GM18505 (cell line): ENCODE results near the gene GAS7.

Experiments
- ATAC-seq: cut with Tn5 transposase; IDR thresholded peaks from one replicate; pipeline ENCODE4 v1.9.1; 2021; ENCODE audit not compliant: unreplicated experiment
- POLR2A ChIP-seq: IDR thresholded peaks from 4 replicates; pipeline ENCODE4 v1.6.1; 2011; ENCODE audit warnings: borderline replicate concordance; ENCODE audit not compliant: insufficient read depth, insufficient read length; ENCODE audit errors: extremely low read depth

The GAS7 gene

DNA sequence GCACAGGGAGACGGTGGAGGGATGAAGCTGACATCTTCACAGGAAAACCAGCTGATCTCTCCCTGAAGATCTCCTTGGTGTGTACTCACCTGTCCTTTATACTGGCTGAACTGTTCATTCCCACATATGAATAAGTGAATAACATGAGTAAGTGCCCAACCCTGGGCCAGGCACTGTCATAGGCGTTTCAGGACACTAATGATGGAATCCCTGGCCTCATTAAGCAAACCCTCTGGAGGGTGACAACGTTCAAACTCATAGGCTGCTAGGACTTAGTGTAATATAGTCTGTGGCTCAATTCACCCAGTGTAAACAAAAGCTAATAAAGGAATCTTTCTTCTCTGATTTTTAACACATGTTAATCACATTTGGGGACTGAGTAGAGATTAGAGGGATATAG, 24.5 kb downstream of the GAS7 start:
- no peak for ATAC-seq
- no peak for TF ChIP-seq POLR2A

DNA sequence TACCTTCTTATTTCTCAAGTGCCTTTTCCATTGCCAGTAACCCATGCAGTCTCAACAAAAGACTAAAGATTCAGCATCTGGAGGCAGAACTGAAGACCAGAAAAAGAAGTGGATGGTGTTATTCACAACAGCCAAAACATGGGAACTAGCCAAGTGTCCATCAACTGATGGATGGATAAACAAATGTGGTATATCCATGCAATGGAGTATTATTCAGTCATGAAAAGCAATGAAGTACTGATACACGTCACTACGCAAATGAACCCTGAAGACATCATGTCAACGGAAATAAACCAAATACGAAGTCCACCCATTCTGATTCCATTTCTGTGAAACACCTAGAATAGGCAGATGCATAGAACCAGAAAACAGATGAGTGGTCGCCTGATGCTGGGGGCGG, 25.6 kb downstream of the GAS7 start:
- TF ChIP-seq POLR2A = no peak
- ATAC-seq = no peak

DNA sequence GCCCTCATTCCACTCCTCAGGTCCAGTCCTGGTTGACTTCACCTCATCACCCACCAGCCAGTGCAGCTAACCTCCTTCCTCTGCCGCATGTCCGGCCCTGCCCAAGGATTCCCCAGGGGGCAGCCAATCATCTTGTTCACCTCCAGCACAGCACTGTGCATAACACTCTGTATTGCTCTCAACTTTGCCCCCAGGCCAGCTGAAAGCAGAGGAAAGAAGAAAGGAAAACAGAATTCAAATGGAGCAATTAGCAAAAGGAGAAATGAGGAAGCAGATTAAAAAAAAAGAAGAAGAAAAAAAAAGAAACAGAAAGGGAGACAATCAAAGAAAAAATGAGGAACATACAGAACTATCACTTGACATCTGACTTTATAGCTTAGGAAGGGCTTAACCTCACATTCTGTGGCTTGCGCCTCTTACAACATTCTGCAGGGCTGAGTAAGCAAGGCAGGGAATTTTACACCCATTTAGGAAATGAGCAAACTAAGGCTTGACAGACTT, 26.1 kb downstream of the GAS7 start:
- no peak for ATAC-seq
- TF ChIP-seq POLR2A = no peak

DNA sequence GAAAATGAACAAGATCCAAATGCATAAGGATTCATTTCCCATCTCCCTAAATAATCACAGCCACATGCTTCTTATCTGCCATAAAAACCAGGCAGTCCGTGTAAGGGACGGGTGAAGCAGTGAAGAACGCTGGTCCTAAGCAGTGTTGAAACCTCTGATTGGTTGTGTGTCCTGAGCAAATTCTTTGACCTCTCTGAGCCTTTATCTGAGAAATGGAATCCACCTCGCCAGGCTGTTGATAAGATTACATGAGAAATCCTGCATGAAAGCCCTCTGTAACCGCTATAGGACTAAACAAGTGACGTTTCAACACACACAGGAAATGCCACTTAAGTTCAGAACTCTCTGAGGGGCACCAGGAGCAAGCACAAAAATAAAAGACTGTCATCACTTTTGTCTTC, 26.8 kb downstream of the GAS7 start:
- no peak for ATAC-seq
- TF ChIP-seq POLR2A = no peak

DNA sequence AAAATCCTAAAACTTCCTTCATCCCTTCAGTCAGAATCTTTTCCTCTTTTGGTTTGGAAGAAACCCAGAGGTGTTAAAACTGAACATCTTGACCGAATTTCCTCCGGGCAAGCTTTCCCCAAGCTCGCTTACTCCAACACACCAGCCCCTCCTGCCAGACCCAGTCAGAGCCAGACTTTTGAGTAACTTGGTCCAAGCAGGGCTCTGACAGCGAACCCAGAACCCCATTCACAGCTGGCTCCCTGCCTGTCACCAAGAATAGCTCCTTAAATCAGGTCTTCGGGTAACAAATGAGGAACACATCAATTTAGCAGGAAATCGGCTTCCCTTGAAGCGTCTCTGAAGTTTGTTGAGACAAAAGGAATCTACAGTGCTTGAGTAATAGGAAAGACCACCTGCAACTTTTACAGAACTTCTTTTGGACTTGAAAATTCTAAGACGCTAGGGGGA, 27.3 kb downstream of the GAS7 start:
- no peak for TF ChIP-seq POLR2A
- ATAC-seq = no peak

DNA sequence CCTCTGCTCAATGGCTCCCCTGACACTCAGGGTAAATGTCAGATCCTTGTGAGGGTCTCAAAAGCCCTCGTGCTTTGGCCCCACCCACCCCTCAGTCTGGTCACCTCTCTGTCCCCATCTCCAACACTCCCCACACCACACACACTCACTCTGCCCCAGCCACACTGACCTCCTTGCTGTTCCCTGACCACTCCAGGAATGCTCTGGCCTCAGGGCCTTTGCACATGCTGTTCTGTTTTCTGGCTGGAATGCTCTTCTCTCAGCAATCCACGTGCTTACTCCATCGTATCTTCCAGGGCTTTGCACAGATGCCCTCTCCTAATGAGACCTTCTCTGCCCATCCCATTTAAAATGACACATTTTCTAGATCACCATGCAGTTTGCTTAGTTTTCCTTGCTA, 28.2 kb downstream of the GAS7 start:
- ATAC-seq = no peak
- no peak for TF ChIP-seq POLR2A

DNA sequence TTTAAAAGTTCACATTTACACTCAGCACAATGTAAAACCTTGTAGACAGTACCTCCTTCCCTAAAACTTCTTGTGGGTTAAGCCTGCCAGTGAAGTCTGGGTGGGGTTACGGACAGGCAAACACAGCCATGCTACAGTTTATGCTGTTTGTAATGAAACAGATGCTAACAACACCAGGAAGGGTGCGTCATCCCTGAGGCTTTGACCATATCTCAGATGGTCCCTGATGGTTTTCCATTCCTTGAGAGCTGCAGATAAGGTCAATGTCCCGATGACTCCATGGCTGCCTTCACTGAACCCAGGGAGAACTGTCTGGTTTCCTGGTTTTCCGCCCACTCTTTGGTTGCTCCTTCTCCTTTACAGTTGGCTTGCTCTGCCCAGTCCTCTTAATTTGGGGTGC, 29.1 kb downstream of the GAS7 start:
- TF ChIP-seq POLR2A = no peak
- no peak for ATAC-seq

DNA sequence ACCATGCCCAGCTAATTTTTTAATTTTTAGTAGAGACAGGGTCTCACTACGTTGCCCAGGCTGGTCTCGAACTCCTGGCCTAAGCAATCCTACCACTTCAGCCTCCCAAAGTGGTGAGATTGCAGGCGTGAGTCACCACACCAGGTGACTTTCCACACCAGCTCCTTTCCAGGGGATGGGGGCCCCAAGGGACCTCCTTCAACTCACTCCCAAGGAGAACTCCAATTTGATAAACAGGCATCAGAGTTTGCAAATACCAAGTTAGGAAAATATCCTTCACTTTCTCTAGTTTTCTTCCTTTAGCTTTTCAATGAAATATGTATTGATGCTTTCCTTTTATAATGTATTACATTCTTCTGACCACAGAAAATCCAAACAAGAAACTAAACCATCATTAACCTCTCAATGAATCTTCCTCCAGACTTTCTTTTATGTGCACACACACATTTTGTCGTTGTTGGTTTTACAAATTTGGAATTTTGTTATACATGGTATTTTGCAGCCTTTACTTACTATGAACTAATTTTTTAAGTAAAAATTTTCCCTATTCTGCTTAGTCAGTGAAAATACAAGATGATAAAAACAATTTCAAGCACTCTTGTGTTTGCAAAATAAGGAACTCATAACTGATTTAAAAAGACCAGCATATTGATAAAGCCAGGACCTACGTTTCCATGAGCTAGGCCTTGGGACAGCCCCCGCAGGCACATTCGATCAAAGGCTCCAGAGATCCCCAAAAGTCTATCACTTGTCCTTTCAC, 32.0 kb downstream of the GAS7 start:
- no peak for ATAC-seq
- no peak for TF ChIP-seq POLR2A

DNA sequence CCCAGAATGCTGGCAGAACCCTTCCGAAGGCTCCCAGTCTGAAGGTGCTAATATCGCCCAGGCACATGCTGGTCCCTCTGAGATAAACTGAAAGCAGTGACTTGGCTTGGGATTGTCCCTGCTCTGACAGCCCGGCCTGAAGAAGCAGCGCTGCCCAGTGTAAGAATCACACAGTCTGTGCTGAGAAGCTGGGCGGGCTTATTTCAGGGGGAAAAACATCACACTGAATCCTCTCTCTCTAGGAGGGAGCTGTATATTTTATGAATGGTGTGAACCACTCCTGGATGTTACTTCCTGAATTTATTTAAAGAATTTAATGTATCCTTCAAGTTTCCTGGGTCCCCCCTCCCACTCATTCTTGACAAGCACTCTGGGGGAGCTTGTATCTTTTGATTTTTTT, 36.3 kb downstream of the GAS7 start:
- no peak for ATAC-seq
- no peak for TF ChIP-seq POLR2A

DNA sequence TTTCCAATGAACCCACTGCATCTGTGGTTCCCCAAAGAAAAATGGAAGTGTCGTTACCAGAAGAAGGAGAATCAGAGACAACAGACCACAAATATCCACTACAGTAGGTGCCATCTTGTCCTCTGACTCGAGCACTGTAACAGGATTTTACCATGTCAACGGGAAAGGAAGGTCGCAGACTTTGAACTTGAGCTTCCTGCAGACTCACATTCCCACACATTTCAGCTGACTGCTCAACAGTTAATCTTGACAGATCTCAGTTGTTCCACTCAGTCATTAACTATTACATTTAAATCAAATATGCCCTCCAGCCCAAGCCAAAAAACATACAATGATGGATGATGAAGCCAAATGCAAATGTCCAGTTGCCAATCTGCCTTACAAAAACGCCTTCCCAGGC, 37.0 kb downstream of the GAS7 start:
- ATAC-seq = no peak
- TF ChIP-seq POLR2A = no peak

DNA sequence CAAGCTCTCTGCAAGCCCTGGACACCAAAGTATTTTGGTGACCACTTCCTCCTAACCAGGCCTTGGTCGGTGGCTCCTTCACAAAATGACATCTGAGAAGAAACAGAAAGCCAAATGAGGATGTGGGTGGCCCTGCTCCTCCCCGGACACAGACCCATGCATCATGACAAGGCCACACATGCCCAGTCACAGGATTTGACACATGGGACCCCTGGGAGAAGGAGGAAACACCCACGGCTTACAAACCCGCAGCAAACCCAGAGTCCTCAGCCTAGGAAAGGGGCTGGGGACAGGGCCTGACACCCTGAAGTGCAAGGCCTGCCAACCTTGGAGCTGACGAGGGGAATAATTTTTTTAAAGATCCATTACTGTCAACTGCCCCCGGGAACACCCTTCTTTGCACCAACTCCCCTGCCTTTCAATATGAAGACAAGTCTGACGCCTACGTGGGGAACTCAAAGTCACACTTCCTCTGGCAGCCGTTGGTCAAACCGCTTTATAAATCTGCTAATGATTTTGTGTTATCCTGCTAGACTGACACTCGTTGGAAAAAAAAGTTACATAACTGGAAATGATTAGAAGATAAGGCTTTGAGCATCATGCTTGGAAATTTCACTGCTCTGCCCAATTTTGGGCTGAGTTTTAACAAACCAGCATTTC, 41.3 kb downstream of the GAS7 start:
- no peak for TF ChIP-seq POLR2A
- ATAC-seq = peak; percentile 65

DNA sequence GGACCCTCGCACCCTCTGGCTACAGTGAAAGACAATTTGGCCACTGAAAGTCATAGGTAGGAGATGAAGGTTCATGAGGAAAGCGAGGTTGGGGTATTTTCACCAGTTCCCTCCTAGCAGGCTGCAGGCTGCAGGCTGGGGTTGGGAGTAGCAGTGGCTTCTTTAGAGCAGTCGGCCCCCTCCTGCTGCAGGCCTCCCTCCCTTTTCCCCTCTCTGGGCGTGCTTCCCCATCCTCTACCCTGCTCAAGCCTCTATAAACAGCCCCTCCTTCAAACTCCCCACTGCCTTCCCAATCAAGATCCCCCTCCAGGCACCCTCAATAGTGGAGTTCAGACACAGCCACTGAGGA, 41.8 kb downstream of the GAS7 start:
- no peak for ATAC-seq
- no peak for TF ChIP-seq POLR2A

DNA sequence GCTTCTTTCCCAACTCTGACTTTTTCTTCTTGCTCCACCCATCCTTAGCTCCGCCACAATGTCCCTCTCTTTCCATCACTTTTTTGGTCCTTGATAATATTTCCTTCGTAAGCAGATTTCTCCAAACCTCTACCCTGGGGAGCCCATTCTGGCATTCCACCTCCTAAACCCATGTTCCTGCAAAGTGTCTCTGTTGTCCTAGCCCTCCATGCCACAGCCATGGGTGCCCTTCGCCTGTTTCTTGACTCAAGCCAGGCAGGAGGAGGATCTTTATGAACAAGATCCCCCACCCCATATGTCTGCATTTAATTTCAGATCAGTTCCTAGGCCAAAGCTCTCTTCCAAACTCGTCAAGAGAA, 42.4 kb downstream of the GAS7 start:
- ATAC-seq = no peak
- TF ChIP-seq POLR2A = no peak

DNA sequence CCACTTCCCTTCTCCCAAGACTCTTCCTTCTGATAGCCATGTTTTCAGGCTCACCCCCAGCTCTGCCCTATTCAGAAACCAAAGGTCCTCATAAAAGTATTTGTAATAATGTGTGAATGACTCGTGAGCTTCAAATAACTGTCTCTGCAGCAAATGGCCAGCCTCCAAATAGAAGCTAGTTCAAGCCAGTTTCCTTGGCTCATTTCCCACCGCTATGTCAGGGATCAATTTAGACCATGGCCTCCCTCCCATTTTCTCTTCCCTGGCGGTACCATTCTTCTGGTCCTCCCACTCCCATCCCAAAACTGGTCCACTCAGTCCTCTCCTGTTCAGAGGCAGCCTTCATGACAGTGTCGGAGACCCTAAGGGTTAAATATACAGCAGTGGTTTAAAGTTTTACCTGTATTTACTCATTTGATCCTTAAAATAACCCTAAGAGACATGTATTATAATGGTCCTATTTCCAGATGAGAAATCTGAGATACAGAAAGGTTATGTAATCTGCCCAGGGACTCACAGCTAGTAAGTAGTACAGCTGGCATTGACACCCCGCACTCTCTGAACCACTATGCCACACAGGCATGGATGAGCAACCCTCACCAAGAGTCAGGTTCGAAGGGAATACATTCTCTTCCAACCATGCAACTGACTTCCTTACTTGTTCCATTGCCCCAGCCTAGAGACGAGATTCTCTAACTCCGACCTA, 42.9 kb downstream of the GAS7 start:
- TF ChIP-seq POLR2A = no peak
- no peak for ATAC-seq
